Lung microvascular endothelial cell (primary cell): Measurements from ENCODE around the gene TSC1. TPM values are rescaled to one million over a fixed set of nuclear protein-coding genes. Genes with fewer than 3 reads are reported as not detected.
A peak's percentile ranks its signal among the peaks of the same experiment; 100 is the strongest.

Source experiments
- DNase-seq, 2 donors: peaks; one replicate each; pipeline versions ENCODE4 v3.0.0 to v3.0.0-alpha.2; 2010; ENCODE audit warnings: low read depth in 2 of 2
- total RNA-seq: library from RNA; depleted of rRNA; stranded (reverse); fragments of >200 nt; gene quantifications from 2 replicates; pipeline ENCODE4 v1.2.1, GENCODE V29; 2014

TSC1 gene
- total RNA-seq, 1 donor from 2014 or later, result 20.4 TPM

DNA sequence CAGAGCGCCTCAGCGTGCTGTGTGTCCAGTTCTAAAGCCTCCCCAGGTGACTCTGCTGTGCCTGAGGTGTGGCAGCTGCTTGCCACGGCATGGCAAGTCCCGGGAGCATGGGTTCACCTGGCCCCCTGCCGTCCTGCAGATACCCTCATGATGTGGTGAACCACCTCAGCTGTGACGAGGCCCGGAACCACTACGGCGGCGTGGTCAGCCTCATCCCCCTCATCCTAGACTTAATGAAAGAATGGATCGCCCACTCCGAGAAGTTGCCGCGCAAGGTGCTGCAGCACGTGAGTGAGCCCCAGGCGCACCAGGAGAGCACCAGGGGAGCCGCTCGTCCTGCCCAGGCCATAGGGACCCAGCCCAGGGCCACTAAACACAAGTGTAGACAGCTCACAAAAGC lies 56.3 kb downstream of the TSC1 start:
- DNase-seq, result no peak

DNA sequence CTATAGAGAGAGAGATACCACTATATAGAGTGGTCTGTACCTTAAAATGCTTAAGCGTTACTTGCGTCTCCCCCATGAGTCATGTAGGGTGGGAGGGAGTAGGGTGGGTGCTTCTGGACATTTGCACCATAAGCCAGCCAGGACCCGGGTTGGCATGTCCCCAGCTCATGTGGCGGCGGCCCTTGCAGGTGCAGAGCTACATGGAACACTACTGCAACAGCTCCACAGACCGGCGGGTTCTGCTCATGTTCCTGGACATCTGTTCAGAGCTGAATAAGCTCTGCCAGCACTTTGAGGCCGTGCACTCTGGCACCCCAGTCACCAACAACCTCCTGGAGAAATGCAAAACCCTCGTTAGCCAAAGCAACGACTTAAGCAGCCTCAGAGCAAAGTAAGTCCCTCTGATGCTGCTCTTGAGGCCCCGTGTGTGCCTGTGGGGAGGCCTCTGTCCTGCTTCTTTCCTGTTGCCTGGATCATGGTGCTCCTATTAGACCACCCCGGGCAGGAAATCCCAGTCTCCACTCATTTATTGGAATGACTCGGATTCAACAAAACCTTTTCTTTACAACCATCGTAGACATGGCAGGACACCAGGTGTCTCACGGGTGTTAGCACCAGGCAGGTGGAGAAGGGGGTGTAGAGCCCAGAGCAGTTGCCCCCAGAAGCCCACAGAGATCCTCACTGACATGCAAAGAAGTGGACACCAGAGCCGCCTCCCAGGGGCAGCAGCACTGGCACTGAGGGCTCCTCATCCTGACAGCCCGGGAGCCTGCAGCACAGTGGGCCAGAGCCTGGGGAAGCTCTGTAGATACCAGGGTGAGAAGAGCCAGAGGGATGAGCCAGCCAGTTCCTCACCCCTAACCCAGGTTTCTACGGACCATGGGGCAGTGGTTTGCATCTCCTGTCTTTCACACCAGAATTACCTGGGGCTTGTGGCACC lies 57.0 kb downstream of the TSC1 start:
- DNase-seq, result no peak

DNA sequence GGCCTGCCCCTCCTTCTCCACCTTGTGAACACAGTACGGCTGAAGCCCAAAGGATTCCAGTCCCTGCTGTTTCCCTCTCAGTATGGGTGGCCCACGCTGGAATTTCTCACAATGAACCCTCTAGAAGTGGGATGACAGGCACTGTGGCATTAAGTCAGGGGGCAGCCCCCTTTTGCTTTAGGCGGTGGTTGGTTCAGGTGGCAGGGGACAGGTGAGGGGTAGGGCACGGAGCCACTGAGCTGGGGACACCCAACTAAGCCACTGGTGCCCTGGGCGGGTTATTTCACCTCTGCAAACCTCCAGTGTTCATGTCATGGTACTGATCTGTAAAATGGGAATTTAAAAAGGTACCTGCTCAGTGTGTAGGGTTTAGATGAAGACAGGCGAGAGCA lies 58.1 kb downstream of the TSC1 start:
- no peak for DNase-seq

DNA sequence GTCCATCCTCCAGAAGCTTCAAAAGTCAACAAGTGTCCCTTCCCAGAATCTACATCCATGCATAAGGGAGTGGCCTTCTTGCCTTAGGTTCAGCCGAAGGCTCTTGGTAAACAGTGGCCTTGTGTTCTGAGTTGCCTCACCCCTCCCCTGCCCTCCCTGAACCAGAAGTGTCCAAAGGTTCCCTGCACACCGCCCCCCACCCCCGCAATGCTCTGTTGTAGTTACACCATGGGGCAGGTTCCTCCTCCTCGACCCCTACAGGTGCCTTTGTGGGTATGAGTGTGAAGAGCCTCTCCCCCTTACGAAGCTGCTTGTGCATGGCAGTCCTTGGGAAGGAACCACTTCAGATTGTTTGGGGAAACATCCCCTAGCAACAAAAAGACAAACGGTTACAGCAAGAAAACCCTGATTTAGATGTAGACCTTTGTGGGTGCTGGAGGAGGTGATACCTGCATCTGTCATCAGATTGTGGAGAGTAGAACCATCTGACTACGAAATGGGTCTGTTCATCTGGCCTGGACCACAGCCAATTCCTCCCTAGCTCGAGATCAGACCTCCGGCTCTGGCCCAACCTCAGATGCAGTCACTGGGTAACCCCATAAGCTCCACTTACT lies 58.6 kb downstream of the TSC1 start:
- no peak for DNase-seq

DNA sequence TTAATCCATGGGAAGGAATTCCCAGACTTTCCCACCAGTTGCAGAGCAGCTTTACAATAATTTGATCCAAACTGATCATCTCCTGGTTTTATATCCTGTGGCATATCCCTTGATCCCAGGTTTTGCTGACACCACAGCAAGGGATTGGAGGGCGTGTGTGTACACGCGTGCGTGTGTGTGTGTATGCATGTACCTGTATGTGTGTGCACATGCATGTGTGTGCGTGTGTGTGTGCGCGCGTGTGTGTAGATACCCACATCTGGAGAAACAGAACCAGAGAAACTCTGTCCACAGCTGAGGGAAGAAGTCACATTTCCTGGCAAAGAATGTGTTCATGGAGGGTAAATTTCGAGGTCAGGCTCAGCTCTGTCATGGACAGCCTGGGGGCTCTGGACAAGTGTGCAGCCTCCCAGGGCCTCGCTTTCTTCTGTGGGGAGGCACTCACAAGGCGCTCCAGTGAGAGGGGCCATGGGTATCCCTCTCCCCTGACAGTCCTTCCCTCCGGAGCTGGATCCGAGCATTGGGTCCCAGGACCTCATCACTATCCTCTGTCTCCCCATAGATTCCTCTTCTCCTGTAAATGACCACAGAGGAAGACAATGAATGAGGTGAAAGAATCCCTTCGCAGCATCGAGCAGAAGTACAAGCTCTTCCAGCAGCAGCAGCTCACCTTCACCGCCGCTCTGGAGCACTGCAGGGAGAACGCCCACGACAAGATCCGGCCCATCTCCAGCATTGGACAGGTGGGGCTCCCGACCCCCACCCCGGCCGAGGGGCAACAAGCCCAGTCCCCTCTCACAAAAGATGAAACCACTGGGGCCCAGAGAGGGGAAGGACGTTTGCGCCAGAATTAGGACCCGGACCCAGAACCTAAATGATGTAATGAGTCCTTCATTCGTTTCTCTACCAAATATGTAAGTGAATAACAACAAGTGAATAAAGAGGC lies 60.8 kb downstream of the TSC1 start:
- DNase-seq, result no peak

DNA sequence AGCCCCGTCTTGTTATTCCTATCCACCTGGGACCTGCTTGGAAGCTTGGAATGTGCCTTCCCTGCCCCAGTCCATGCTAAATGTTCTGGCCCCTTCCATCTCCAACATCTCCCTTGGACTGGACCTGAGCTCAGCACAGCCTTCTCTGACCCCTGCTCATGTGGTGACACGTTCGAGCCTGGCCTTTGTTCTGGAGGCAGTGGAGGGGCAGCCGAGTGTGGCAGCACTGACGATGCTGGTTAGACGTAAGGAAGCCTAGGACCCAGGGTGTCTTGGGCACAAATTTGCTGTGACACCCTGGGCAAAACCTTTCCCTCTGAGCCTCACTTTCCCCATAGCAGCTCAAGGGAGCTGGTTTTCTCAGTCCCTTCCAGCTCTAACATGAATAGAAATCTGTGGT lies 61.8 kb downstream of the TSC1 start:
- no peak for DNase-seq

DNA sequence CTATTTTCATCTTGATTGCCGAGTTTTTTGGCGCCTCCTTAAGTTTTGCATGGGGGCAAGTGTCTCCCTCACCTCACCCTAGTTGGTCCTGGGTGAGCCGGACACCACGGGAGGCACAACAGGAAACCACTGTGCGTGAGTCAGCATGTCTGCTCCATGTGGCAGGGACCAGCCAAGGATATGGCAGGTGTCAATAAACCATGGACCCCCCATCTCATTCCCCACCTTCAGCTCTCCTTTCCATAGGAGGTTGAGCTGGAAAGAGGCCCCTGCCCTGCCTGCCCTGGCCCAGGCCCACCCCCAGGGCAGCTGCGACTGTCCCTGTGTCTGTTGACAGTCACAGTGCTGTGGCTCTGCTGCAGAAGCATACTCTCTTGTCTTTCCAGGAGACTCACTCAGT lies 62.6 kb downstream of the TSC1 start:
- peak in 1 of 2 donors; percentile 20 for DNase-seq

DNA sequence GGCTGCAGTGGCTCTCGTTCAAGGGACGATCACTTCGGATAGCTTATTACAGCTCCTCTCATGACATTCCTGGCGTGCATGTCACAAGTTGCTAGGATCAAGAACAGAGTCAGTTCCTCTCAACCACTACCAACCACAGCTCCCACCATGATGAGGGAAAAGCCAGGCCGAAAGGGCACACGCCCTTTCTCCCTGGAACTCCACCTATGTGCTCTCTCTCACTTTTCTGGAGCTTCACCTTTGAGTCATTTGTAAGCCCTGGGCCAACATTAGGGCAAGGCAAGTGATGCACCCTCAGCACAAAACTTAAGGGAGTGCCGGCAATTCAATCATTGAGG lies 64.1 kb downstream of the TSC1 start:
- DNase-seq, result no peak

DNA sequence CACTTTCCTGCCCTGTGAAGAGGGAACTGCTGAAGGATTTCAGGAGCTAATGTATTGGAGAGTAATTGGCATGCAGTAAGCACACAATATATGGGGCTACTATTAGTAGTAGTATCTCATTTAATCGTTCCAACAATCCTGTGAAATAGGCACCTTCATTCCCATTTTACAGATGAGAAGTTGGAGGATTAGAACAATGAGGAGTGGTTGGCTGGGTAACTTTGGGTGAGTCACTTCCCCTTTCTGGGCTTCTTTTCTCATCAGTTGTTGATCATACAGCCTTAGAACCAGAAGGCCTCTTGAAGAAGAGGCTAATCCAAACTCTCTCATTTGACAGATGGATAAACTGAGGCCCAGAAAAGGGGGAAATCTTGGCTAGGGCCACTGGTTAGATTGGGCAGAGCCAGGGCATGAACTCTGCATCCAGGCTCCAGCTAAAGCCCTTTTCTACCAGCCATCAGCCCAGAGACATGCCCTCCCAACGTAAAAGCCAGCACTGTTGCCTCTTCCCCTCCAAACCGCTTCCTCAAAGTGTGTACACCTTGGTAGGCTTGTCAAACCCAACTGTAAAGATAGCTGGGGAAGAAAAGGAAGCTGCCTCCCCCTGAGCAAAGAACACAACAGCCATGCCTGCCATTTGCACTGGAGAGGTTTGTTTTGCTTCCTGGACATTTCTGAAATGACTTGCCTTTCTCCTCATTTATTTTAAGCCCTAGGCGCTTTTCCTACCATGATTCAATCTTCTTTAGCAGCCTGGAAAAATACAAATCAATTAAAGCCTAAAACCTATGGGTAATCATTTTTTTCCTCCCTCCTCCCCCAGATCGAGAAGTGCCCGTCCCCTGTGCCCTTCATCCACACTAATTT lies 64.7 kb downstream of the TSC1 start:
- DNase-seq, result no peak

DNA sequence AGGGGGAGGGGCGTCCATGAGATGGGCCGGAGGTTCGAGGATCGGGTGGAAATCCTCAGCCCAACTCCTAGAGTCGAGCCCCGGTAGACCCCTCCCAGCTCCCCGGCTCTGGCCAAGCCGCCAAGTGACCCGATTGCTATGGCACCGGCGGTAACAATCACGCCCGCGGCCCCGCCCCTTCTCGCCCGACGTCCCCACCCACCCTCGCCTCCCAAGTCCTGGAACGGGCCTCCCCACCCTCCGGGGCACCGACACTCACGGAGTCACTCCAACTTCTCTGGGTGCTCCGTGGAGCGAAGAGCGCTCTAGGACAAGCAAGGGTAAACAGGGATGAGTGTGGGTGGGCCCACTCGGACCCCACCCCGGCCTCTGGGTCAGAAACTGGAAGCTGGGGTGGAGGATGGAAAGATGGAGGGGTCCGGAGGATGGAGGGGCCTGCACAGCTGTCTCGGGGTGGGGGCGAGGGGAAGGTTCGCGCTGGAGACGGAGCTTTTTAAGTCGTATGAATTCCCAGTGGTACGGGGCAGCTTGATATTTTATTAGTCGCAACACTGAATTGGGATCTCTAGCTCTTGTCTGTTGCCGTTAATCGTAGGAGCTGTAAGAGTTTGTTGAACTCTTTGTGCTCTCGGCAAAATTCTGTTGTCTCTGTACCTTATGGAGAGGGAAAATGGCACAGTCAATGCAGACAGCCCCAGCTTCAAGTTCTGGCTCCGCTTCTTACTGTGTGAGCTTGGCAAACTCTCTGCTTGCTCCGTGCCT lies 65.5 kb downstream of the TSC1 start, which contains the start of gene SPACA9:
TSS of gene SPACA9 (plus strand) at position 204 of the 762 bp plus-strand sequence. CDS start 5,050 bp downstream, outside the sequence.
- DNase-seq, result peak; percentile 52 to 71

DNA sequence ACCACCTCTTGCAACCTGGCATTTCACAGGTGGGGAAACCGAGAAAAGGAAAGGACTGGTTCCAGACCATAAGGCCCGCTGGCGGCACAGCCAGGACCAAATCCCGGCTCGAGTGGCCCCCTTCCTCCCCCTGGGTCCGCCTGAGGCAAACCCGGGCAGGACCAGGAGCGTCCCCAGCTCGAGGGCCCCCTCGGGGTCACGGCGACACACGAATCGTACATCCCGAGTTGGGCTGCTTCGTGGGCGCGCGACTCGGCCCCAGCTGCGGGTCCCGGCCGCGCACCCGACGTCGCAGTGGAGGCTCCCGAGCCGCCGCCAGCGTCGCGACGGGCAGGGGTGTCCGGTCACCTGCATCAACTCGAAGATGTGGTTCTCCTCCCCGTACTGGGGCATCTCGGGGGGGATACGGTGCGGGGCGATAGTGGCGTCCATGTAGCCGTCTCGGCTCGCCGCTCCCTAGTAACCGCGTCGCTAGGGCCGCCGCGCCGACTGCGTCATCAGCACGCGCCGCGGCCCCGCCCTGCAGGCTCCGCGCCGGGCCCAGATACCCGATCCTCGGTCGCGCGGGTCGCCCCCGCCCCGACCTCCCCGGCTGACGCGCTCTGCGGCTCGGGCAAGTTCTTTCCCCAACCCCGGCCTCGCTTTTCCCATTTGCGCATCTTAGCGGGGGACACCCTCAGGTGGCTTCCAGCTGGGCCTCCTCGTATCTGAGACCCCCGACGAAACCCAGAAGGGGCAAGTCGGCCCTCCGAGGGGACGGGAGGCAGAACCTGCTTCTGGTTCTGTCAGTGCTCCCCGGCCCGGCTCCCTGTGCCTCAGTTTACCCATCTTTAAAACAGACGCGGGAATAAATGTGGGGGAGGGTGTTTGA lies 66.4 kb downstream of the TSC1 start, which contains the start of gene AK8:
TSS of gene AK8 (minus strand) at position 461 of the 871 bp plus-strand sequence. CDS start at position 432, 29 bp downstream.
- peak; percentile 72 to 84 for DNase-seq

DNA sequence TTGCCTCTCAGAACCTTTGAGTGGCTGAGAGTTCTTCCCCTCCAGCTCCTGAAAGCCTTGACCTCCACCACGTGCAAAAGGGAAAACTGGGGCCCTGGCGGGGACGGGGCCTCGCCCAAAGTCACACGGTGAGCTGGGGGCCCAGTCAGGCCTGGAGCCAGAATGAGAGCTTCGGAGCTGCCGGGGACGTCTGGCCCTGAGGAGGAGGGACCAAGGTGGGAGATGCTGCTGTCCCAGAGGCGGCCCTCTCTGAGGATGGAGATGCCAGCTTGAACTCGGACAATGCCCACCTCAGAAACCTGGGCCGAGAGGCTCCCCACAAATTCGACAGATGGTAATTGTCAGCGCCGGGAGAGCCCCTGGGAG lies 67.0 kb downstream of the TSC1 start:
- DNase-seq, result no peak

DNA sequence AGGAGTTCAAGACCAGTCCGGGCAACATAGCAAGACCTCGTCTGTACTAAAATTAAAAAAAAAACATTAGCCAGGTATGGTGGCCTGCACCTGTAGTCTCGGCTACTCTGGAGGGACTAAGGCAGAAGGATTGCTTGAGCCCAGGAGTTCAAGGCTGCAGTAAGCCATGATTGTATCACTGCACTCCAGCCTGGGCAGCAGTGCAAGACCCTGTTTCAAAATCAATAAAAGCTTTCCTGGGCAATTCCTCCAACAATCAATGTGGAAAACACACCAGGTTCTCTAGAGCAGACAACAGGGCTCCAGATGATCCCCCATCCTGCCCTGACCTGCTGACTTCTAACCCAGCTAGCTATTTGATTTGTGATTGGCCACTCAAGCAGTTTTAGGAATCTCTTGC lies 67.6 kb downstream of the TSC1 start:
- no peak for DNase-seq

DNA sequence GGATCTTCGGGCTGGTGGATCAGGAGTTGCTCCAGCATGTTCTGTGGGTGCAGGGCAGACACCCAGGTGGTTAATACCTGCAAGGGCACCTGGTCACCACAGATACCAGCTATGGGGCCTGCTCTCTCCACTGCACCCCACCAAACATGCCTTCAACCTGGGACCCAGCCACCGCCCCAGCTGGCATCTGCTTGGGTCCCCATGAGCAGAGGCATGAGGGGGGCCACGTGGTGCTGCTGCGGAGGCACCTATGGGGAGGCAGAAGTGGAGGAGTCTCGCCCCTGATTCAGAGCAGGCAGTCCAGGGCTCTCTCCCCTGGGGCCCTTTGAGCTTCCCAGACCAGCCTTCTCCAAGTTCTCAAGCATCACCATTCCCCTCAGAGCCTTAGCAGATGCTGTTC lies 69.3 kb downstream of the TSC1 start:
- no peak for DNase-seq

DNA sequence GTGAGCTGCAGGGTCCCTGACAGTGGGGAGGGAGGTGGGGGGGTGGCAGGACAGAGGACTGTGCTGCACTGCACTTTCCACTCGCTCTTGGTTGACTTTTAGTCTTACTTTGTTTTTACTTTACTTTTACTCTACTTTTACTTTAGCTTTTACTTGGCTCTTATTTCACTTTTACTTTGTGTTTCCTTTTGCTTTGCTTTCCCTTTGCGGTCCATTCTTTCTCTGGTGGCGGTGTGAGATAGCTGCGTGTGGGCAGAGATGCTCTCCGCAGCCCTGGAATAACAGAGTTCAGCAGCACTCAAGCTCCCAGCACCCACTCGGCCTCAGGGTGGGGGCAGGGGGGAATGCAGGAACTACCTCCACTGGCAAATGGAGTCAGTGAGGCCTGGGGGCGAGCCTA lies 71.0 kb downstream of the TSC1 start:
- no peak for DNase-seq

DNA sequence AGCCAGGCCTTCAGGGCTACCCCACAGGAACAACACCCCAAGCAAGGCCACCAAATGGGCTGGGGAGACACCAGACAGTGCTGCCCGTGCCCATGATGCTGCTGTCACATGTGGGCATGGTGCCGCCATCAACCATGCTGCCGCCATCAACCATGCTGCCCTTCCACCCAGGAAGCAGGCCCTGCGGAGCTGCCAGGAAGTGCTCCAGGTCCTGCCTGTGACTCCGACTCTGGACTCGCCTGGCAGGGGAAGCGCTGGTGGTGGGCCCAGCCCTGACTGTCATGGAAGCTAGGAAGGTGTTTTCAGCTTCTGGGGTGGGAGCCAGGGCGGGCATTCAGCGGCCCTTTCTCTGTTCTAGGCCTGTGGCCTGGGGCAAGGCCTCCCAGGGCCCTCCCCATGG lies 75.2 kb downstream of the TSC1 start:
- no peak for DNase-seq

DNA sequence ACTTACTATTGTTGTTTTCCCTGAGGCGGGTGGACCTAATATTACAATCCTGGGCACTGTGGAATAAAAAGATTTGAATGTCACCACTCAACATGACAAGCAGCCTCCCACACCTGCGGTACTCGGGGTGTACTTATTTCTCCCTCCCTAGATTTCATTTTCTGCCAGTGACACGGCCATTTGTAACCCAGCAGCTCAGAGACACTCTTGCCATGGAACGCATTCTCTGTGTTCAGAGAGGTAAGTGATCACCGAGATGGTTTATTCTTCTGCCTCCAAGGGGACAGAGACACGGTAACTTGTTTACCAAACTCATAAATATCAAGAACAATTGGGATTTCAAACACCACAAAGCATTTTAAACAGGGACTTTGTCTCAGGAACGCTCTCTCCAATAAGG lies 77.5 kb downstream of the TSC1 start:
- DNase-seq, result no peak

DNA sequence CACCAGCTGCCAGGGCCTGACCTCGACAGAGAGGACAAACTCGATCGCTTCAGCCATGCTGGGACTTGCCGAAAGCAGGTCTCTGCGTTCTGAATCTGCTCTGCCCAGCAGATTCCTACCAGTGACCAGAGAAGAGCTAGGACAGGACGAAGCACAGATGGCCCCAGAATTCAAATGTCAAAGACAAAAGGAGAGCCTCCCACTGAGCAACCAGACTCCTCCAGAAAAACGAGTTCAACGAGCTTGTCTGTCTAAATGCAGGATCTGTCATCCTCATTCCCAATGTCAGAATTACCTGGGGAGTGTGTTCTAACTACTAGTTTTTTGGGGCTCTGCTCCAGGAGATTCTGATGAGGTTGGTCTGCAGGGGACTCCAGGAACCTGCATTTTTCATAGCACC lies 79.7 kb downstream of the TSC1 start:
- DNase-seq, result no peak

DNA sequence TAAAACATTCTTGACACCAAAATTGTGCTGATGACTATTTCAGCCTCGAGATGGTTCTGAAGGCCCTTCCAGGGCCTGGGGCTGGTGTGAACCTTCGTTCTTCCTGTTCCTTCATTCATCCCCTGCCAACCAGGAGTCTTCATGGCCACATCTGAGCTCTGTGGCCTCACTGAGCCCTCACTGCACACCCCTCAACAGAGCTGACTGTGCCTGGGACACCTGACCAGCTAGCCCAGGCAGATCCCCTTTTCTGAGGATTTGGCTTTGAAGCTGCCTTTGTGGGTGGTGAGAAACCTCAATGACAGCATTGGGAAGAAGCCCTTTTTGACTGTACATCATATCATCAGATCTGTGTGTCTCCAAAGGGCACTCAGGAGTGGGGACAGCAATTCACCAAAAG lies 80.1 kb downstream of the TSC1 start:
- DNase-seq, result no peak
